ENCODE results near the gene RAB8A. TPM values are rescaled to one million over a fixed set of nuclear protein-coding genes. Genes with fewer than 3 reads are reported as not detected.

RAB8A gene
- 100 to 1,000 TPM in 1 of 2 donors, 10 to 100 TPM in 1; 89.5 to 143 TPM for total RNA-seq

DNA sequence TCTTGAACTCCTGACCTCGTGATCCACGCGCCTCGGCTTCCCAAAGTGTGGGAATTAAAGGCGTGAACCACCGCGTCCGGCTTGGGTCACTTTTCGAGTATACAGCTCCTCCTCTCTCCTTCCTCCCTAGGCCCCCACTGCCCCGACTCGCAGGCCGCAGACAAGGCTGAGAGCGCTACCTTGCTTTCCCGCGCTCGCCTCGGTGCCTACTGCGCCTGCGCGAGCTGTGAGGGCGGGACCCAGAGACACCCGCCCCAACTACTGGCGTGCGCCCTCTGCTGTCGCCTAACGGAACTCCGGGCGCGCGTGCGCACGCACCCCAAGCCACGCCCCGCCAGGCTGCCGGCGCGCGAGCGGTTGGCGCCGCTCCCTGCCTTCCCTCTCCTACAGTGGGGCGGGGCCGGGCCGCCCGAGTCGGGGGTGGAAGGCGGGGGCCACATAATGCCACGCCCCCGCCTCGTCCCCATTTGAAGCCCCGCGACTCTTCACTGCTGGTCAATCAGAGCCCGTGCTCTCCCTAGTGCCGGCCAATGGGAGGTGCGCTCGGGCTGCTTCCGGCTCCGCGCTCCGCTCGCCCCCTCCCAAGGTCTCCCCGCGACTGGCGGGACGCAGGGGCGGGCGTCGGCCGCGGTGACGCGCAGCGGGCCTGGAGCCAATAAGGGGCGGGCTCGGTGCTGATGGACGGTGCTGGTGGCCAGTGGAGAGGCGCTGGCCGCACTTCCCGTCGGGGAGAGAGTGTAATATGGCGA, at the start of gene RAB8A:
Gene RAB8A (plus strand): TSS at position 730 of the 749 bp plus-strand sequence. CDS start 13 bp downstream, at position 743.

GRCh38 chr19:16076154-16076957, 35.3 kb upstream of the RAB8A start, which contains the start of gene TPM4:
TPM4 (plus strand) TSS chr19:16076495; CDS start chr19:16076566, 71 bp downstream.

GRCh38 chr19:16143399-16144215, 31.9 kb downstream of the RAB8A start, which contains the start of gene HSH2D:
HSH2D (plus strand) TSS chr19:16143685; CDS start chr19:16148751, 5,066 bp downstream.

Other genes with a start within 250 kb of the RAB8A start
- not detected for gene CYP4F2, start 213.8 kb upstream of the RAB8A start, total RNA-seq
- under 1 TPM in 1 of 2 donors, not detected in 1; under 0.01 TPM for gene CYP4F11, start 177.4 kb upstream of the RAB8A start, total RNA-seq
- not detected for gene OR10H4, start 162.9 kb upstream of the RAB8A start, total RNA-seq
- 100 to 1,000 TPM; 409 to 554 TPM for gene TPM4, start 35.4 kb upstream of the RAB8A start, total RNA-seq
- gene HSH2D, start 31.8 kb downstream of the RAB8A start, total RNA-seq: not detected
- not detected for gene CIB3, start 61.6 kb downstream of the RAB8A start, total RNA-seq
- 10 to 100 TPM; 89.1 to 99.6 TPM for gene FAM32A, start 73.5 kb downstream of the RAB8A start, total RNA-seq
- 10 to 100 TPM; 74.3 to 82.6 TPM for gene AP1M1, start 86.0 kb downstream of the RAB8A start, total RNA-seq
- 1 to 10 TPM in 1 of 2 donors, under 1 TPM in 1; under 0.01 to 5.3 TPM for gene KLF2, start 212.9 kb downstream of the RAB8A start, total RNA-seq